T-helper 9 cell (primary cell): ENCODE data around the gene SH3TC1.

Experiments
- DNase-seq: peaks from one replicate; pipeline ENCODE4 v3.0.0-alpha.2; 2020

SH3TC1 gene

GRCh38 chr4:8233672-8234484, 34.8 kb downstream of the SH3TC1 start:
- no peak for DNase-seq

GRCh38 chr4:8234715-8235114, 35.6 kb downstream of the SH3TC1 start:
- no peak for DNase-seq

- DNase-seq: no peak
Observed at GRCh38 chr4:8235224-8235623, 36.1 kb downstream of the SH3TC1 start.

GRCh38 chr4:8235686-8236085, 36.6 kb downstream of the SH3TC1 start:
- no peak for DNase-seq

GRCh38 chr4:8236106-8236919, 37.2 kb downstream of the SH3TC1 start:
- DNase-seq: no peak

- no peak for DNase-seq
Observed at GRCh38 chr4:8236920-8237195, 37.8 kb downstream of the SH3TC1 start.

- no peak for DNase-seq
Observed at GRCh38 chr4:8237256-8237989, 38.3 kb downstream of the SH3TC1 start.

GRCh38 chr4:8238036-8238511, 39.0 kb downstream of the SH3TC1 start:
- DNase-seq: no peak

- DNase-seq: no peak
Observed at GRCh38 chr4:8238515-8239053, 39.5 kb downstream of the SH3TC1 start.

GRCh38 chr4:8239226-8239625, 40.1 kb downstream of the SH3TC1 start:
- DNase-seq: no peak

- DNase-seq: no peak
Observed at GRCh38 chr4:8239661-8240060, 40.6 kb downstream of the SH3TC1 start.

- DNase-seq: no peak
Observed at GRCh38 chr4:8240211-8241041, 41.3 kb downstream of the SH3TC1 start.

- DNase-seq: no peak
Observed at GRCh38 chr4:8241211-8241779, 42.2 kb downstream of the SH3TC1 start.

GRCh38 chr4:8241895-8242696, 43.0 kb downstream of the SH3TC1 start:
- peak; percentile 83 for DNase-seq

- no peak for DNase-seq
Observed at GRCh38 chr4:8242782-8243560, 43.9 kb downstream of the SH3TC1 start.

GRCh38 chr4:8244001-8244757, 45.1 kb downstream of the SH3TC1 start:
- no peak for DNase-seq

GRCh38 chr4:8244931-8245460, 45.9 kb downstream of the SH3TC1 start:
- DNase-seq: no peak

- DNase-seq: no peak
Observed at GRCh38 chr4:8245884-8246833, 47.1 kb downstream of the SH3TC1 start.
